SU-DHL-6 (cell line): ENCODE results near the gene MUC20.

Experiments
- H2AFZ ChIP-seq: fragments of 200-600 bp; sonication (generic); 2 replicates; pipeline ENCODE4 v1.6.1; 2014; ENCODE audit warnings: low read depth, mild to moderate bottlenecking, moderate library complexity, mixed read lengths, antibody characterized with exemption, low read length; ENCODE audit not compliant: severe bottlenecking
- H3F3A ChIP-seq: fragments of 200-600 bp; shearing (Covaris generic); 2 replicates; pipeline ENCODE4 v1.6.0; 2016; ENCODE audit warnings: antibody characterized with exemption, mild to moderate bottlenecking; ENCODE audit not compliant: insufficient read depth
- H3K27ac ChIP-seq: fragments of 200-600 bp; sonication (generic); 2 replicates; pipeline ENCODE4 v1.5.1; 2016; ENCODE audit warnings: low read depth, mild to moderate bottlenecking, low read length, moderate library complexity, mixed read lengths
- H3K27me3 ChIP-seq: fragments of 200-600 bp; sonication (generic), shearing (Covaris generic); 2 replicates; pipeline ENCODE4 v1.6.0; 2014; ENCODE audit warnings: mild to moderate bottlenecking, low read length
- H3K36me3 ChIP-seq: fragments of 200-600 bp; sonication (generic); 2 replicates; pipeline ENCODE4 v1.6.1; 2014; ENCODE audit warnings: mild to moderate bottlenecking, low read length, mixed read lengths
- H3K4me2 ChIP-seq: fragments of 300-600, 200-600 bp; shearing (Covaris generic), sonication (generic); 2 replicates; pipeline ENCODE4 v1.6.0; 2014; ENCODE audit warnings: low read length, low read depth, mild to moderate bottlenecking; ENCODE audit not compliant: poor library complexity, severe bottlenecking
- H3K4me3 ChIP-seq: fragments of 200-600 bp; sonication (generic); 2 replicates; pipeline ENCODE4 v1.5.1; 2014; ENCODE audit warnings: antibody characterized with exemption, low read length, mild to moderate bottlenecking, mixed read lengths; ENCODE audit not compliant: insufficient read depth, poor library complexity, severe bottlenecking
- H3K79me2 ChIP-seq: fragments of 200-600 bp; sonication (generic); 2 replicates; pipeline ENCODE4 v1.6.1; 2014; ENCODE audit warnings: mild to moderate bottlenecking, low read length, moderate library complexity; ENCODE audit not compliant: insufficient read depth
- H3K9ac ChIP-seq: fragments of 200-600 bp; sonication (generic); 2 replicates; pipeline ENCODE4 v1.7.0; 2014; ENCODE audit warnings: mild to moderate bottlenecking, low read length
- H3K9me2 ChIP-seq: fragments of 200-600 bp; sonication (generic); replicated peaks from 2 replicates; pipeline ENCODE4 v1.6.1; 2014; ENCODE audit warnings: low read length; ENCODE audit not compliant: insufficient read depth
- H3K9me3 ChIP-seq: fragments of 200-600 bp; sonication (generic); 2 replicates; pipeline ENCODE4 v1.6.1; 2014; ENCODE audit warnings: low read length, mixed read lengths; ENCODE audit not compliant: insufficient read depth
- H4K20me1 ChIP-seq: fragments of 200-600 bp; sonication (generic); 2 replicates; pipeline ENCODE4 v1.6.1; 2014; ENCODE audit warnings: low read depth, mild to moderate bottlenecking, antibody characterized with exemption, low read length, moderate library complexity, mixed read lengths
- CTCF ChIP-seq: fragments of 200-600 bp; sonication (generic); IDR thresholded peaks from one replicate; pipeline ENCODE4 v1.5.1; 2017; ENCODE audit warnings: antibody characterized with exemption, mild to moderate bottlenecking, low read length, moderate library complexity; ENCODE audit not compliant: insufficient read depth, poor library complexity, severe bottlenecking
- EZH2phosphoT487 ChIP-seq: fragments of 200-600 bp; sonication (generic), shearing (Covaris generic); conservative IDR thresholded peaks from 2 replicates; pipeline ENCODE4 v1.6.1; 2018; ENCODE audit warnings: mild to moderate bottlenecking, antibody characterized with exemption, low read length, moderate library complexity, mixed read lengths

MUC20 gene

DNA sequence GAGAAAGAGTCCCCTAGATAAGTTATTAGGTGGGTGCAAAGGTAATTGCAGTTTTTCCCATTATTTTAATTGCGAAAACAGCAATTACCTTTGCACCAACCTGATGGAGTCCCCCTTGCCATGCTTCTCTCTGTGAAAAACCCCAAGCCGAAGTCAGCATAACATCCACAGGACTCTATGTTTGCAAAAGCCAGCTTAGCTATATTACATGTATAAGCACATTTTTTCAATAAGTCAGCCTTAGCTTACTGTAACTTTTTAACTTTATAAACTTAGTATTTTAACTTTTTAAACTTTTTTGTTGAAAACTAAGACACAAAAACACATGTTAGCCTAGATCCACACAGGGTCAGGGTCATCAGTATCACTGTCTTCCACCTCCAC, 21.4 kb upstream of the MUC20 start:
- Histone ChIP-seq H3K27me3 (no peaks in the 10 kb centered on the region), H3K9ac (no peak overlapping the region), H3K79me2 (no peaks in the 10 kb centered on the region), H3K4me2 (no peak overlapping the region), H3K4me3 (no peak overlapping the region), H3K9me2 (no peaks in the 10 kb centered on the region), H3K36me3 (no peaks in the 10 kb centered on the region), H4K20me1 (no peaks in the 10 kb centered on the region), H3F3A (0 out of 2 replicates have a peak, but pooled peaks cover 4% of the 10 kb centered on the region), H3K27ac (no peak overlapping the region), H3K9me3 (no peaks in the 10 kb centered on the region), H2AFZ (no peak overlapping the region)
- TF ChIP-seq CTCF (no peak), EZH2phosphoT487 (no peak)

GRCh38 chr3:195699860-195700259, 20.9 kb upstream of the MUC20 start:
- Histone ChIP-seq H3K36me3 (no peaks in the 10 kb centered on the region), H3K9me2 (no peaks in the 10 kb centered on the region), H3K9ac (no peak overlapping the region), H3F3A (0 out of 2 replicates have a peak, but pooled peaks cover 4% of the 10 kb centered on the region), H3K4me2 (no peak overlapping the region), H3K4me3 (no peak overlapping the region), H3K9me3 (no peaks in the 10 kb centered on the region), H2AFZ (no peak overlapping the region), H3K79me2 (no peaks in the 10 kb centered on the region), H3K27ac (no peak overlapping the region), H3K27me3 (no peaks in the 10 kb centered on the region), H4K20me1 (no peaks in the 10 kb centered on the region)
- TF ChIP-seq EZH2phosphoT487 (no peak), CTCF (no peak)

- no peak overlapping the region for H3K4me2 ChIP-seq
- no peak for TF ChIP-seq EZH2phosphoT487
- no peak for TF ChIP-seq CTCF
- no peak overlapping the region for H3K27ac ChIP-seq
- H2AFZ ChIP-seq = no peak overlapping the region
- no peaks in the 10 kb centered on the region for H3K9me2 ChIP-seq
- H3K9ac ChIP-seq = no peak overlapping the region
- no peaks in the 10 kb centered on the region for H3K9me3 ChIP-seq
- H3K79me2 ChIP-seq = no peaks in the 10 kb centered on the region
- no peaks in the 10 kb centered on the region for H3K36me3 ChIP-seq
- 0 out of 2 replicates have a peak, but pooled peaks cover 4% of the 10 kb centered on the region for H3F3A ChIP-seq
- H3K27me3 ChIP-seq = no peaks in the 10 kb centered on the region
- H3K4me3 ChIP-seq = no peak overlapping the region
- H4K20me1 ChIP-seq = no peaks in the 10 kb centered on the region
Measured at GRCh38 chr3:195700319-195700718, 20.5 kb upstream of the MUC20 start.
